GM18873 (cell line): Measurements from ENCODE around the gene SMPD4.
"Not testable (repeated sequence)": the region's sequence is repeated elsewhere in the genome, so short reads cannot be mapped to it uniquely, and the experiment has no call there.

ENCODE experiments used
- ATAC-seq: cut with Tn5 transposase; IDR thresholded peaks from one replicate; pipeline ENCODE4 v1.9.1; 2021; ENCODE audit warnings: mild to moderate bottlenecking, moderate library complexity, moderate number of reproducible peaks; ENCODE audit not compliant: unreplicated experiment, low FRiP score

SMPD4 gene

GRCh38 chr2:130181325-130181879 lies at the start of gene SMPD4:
SMPD4 (minus strand) TSS chr2:130181602; CDS start chr2:130176592, 5,010 bp downstream.
- peak; percentile 60 for ATAC-seq

GRCh38 chr2:130230907-130231306 lies 49.5 kb upstream of the SMPD4 start:
- not testable (repeated sequence) for ATAC-seq

GRCh38 chr2:130230376-130230775 lies 49.0 kb upstream of the SMPD4 start:
- ATAC-seq: not testable (repeated sequence)

- not testable (repeated sequence) for ATAC-seq
Measured at GRCh38 chr2:130229161-130229510, 47.7 kb upstream of the SMPD4 start.

GRCh38 chr2:130228467-130229160 lies 47.2 kb upstream of the SMPD4 start:
- ATAC-seq: not testable (repeated sequence)

GRCh38 chr2:130228005-130228404 lies 46.6 kb upstream of the SMPD4 start:
- ATAC-seq: not testable (repeated sequence)

- peak; percentile 59 for ATAC-seq
Measured at GRCh38 chr2:130222523-130222922, 41.1 kb upstream of the SMPD4 start.

GRCh38 chr2:130220505-130220904 lies 39.1 kb upstream of the SMPD4 start:
- not testable (repeated sequence) for ATAC-seq

GRCh38 chr2:130219147-130219546 lies 37.7 kb upstream of the SMPD4 start:
- not testable (repeated sequence) for ATAC-seq

- ATAC-seq: not testable (repeated sequence)
Measured at GRCh38 chr2:130207051-130207450, 25.6 kb upstream of the SMPD4 start.

- not testable (repeated sequence) for ATAC-seq
Measured at GRCh38 chr2:130203150-130203549, 21.7 kb upstream of the SMPD4 start.

GRCh38 chr2:130202518-130202917 lies 21.1 kb upstream of the SMPD4 start:
- not testable (repeated sequence) for ATAC-seq

- ATAC-seq: no peak
Measured at GRCh38 chr2:130198343-130198742, 16.9 kb upstream of the SMPD4 start, which contains the start of gene TUBA3E. TUBA3E (minus strand) TSS chr2:130198439; CDS start chr2:130198360, 79 bp downstream.

- ATAC-seq: not testable (repeated sequence)
Measured at GRCh38 chr2:130196052-130196451, 14.7 kb upstream of the SMPD4 start.

GRCh38 chr2:130195089-130195635 lies 13.8 kb upstream of the SMPD4 start:
- ATAC-seq: not testable (repeated sequence)

- ATAC-seq: not testable (repeated sequence)
Measured at GRCh38 chr2:130193824-130194223, 12.4 kb upstream of the SMPD4 start.

GRCh38 chr2:130192451-130192850 lies 11.0 kb upstream of the SMPD4 start:
- ATAC-seq: not testable (repeated sequence)

- not testable (repeated sequence) for ATAC-seq
Measured at GRCh38 chr2:130191319-130191718, 9.9 kb upstream of the SMPD4 start.

GRCh38 chr2:130190237-130190636 lies 8.8 kb upstream of the SMPD4 start:
- ATAC-seq: no peak

- not testable (repeated sequence) for ATAC-seq
Measured at GRCh38 chr2:130188958-130189357, 7.6 kb upstream of the SMPD4 start.
